Skeletal muscle tissue (tissue), 4 donors: ENCODE data around the gene MYO3B. TPM values are rescaled to one million over a fixed set of nuclear protein-coding genes. Genes with fewer than 3 reads are reported as not detected.
"Not testable (repeated sequence)": the region's sequence is repeated elsewhere in the genome, so short reads cannot be mapped to it uniquely, and the experiment has no call there.

Experiments used
- H3K27ac ChIP-seq: one replicate; pipeline ENCODE4 v1.7.0; 2013; ENCODE audit warnings: mild to moderate bottlenecking, low read depth, low read length, inconsistent platforms
- H3K27me3 ChIP-seq, 3 donors: one replicate each; pipeline ENCODE4 v1.7.0; 2013; ENCODE audit warnings: low read length in 3 of 3; ENCODE audit not compliant: control insufficient read depth in 3 of 3, insufficient read depth in 3 of 3
- H3K36me3 ChIP-seq, 3 donors: one replicate each; pipeline ENCODE4 v1.7.0; 2013; ENCODE audit warnings: low read length in 3 of 3; ENCODE audit not compliant: control insufficient read depth in 3 of 3, insufficient read depth in 3 of 3
- H3K4me1 ChIP-seq, 3 donors: one replicate each; pipeline ENCODE4 v1.7.0; 2013; ENCODE audit warnings: low read length in 3 of 3, mild to moderate bottlenecking in 3 of 3; ENCODE audit not compliant: control insufficient read depth in 3 of 3, insufficient read depth in 3 of 3
- H3K4me3 ChIP-seq, 3 donors: one replicate each; pipeline ENCODE4 v1.7.0; 2013; ENCODE audit warnings: low read length in 3 of 3
- H3K9ac ChIP-seq, 3 donors: one replicate each; pipeline ENCODE4 v1.7.0; 2013; ENCODE audit warnings: low read length in 3 of 3, mild to moderate bottlenecking in 3 of 3, moderate library complexity in 2 of 3, low read depth in 1 of 3
- H3K9me3 ChIP-seq, 3 donors: one replicate each; pipeline ENCODE4 v1.7.0; 2013; ENCODE audit warnings: low read length in 3 of 3; ENCODE audit not compliant: control insufficient read depth in 3 of 3
- total RNA-seq: library from RNA; depleted of rRNA; stranded (reverse); fragments of >200 nt; gene quantifications from one replicate; pipeline ENCODE4 v1.2.3, GENCODE V29; 2014
- donor health status: Osteomylitis.

The MYO3B gene
- total RNA-seq, 1 donor from 2014 or later, result under 0.01 TPM

GRCh38 chr2:170596576-170596975, 418.6 kb downstream of the MYO3B start:
- Histone ChIP-seq H3K9me3 (no peaks in the 10 kb centered on the region), H3K36me3 (no peaks in the 10 kb centered on the region), H3K9ac (no peak overlapping the region), H3K4me3 (no peak overlapping the region), H3K27ac (no peak overlapping the region), H3K4me1 (no peaks in the 10 kb centered on the region), H3K27me3 (no peaks in the 10 kb centered on the region)

DNA sequence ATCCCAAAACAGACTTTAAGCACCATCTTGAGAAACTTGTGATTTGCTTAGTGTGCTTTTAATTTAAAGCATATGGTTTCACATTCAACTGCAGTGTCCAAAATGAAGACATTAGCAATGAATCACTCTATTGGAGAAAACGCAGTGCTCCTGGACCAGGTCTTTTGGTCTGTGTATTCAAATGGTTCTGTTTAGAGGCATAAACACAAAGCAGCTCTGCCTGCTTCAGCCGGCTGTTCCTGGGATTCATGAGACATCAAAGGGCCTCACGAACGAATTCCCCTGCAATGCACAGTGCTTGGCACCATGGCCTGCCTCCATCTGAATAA, 420.1 kb downstream of the MYO3B start:
- Histone ChIP-seq H3K27ac (no peak overlapping the region), H3K9ac (no peak overlapping the region), H3K4me3 (no peak overlapping the region), H3K4me1 (no peaks in the 10 kb centered on the region), H3K9me3 (no peaks in the 10 kb centered on the region), H3K27me3 (no peaks in the 10 kb centered on the region), H3K36me3 (no peaks in the 10 kb centered on the region)

- Histone ChIP-seq H3K4me1 (no peaks in the 10 kb centered on the region), H3K27me3 (no peaks in the 10 kb centered on the region), H3K27ac (no peak overlapping the region), H3K9ac (no peak overlapping the region), H3K9me3 (no peaks in the 10 kb centered on the region), H3K36me3 (no peaks in the 10 kb centered on the region), H3K4me3 (no peak overlapping the region)
Measured at GRCh38 chr2:170601489-170601888, 423.5 kb downstream of the MYO3B start.

GRCh38 chr2:170605862-170606261, 427.9 kb downstream of the MYO3B start:
- H3K9ac ChIP-seq, result no peak overlapping the region

GRCh38 chr2:170607171-170607570, 429.2 kb downstream of the MYO3B start:
- H3K9me3 ChIP-seq, result no peaks in the 10 kb centered on the region
- no peaks in the 10 kb centered on the region for H3K4me1 ChIP-seq
- H3K4me3 ChIP-seq, result no peak overlapping the region
- no peaks in the 10 kb centered on the region for H3K27me3 ChIP-seq
- H3K36me3 ChIP-seq, result no peaks in the 10 kb centered on the region
- H3K27ac ChIP-seq, result no peak overlapping the region
- no peak overlapping the region for H3K9ac ChIP-seq

More at GRCh38 chr2:170605862-170606261, 427.9 kb downstream of the MYO3B start:
- Histone ChIP-seq H3K9me3 (no peaks in the 10 kb centered on the region), H3K4me3 (no peak overlapping the region), H3K27me3 (no peaks in the 10 kb centered on the region), H3K36me3 (no peaks in the 10 kb centered on the region), H3K4me1 (no peaks in the 10 kb centered on the region), H3K27ac (no peak overlapping the region)

GRCh38 chr2:170610615-170611014, 432.7 kb downstream of the MYO3B start:
- Histone ChIP-seq H3K4me1 (no peaks in the 10 kb centered on the region), H3K9me3 (no peaks in the 10 kb centered on the region), H3K27ac (no peak overlapping the region), H3K27me3 (no peaks in the 10 kb centered on the region), H3K4me3 (no peak overlapping the region), H3K9ac (no peak overlapping the region), H3K36me3 (no peaks in the 10 kb centered on the region)

DNA sequence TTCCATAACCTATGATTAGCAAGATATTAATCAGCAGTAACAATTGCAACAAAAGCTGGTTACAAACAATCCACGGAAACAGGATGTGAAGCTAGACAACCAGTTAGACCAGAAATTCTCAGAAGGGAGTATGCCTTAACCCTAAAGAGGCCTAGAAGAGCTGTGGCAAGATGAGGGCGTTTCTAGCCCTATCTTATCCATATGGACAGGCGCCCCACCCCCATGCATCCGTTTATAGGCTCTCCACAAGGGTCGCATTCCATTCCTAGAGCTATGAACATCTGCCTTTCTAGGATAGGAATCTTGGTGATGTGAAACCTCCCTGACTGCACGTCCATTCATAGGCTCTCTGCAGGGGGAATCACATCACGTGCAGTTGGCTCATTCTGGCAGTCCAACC, 441.0 kb downstream of the MYO3B start:
- not testable (repeated sequence) for H3K36me3 ChIP-seq, H3K27ac ChIP-seq, H3K9me3 ChIP-seq, H3K9ac ChIP-seq, H3K27me3 ChIP-seq, H3K4me1 ChIP-seq, H3K4me3 ChIP-seq

DNA sequence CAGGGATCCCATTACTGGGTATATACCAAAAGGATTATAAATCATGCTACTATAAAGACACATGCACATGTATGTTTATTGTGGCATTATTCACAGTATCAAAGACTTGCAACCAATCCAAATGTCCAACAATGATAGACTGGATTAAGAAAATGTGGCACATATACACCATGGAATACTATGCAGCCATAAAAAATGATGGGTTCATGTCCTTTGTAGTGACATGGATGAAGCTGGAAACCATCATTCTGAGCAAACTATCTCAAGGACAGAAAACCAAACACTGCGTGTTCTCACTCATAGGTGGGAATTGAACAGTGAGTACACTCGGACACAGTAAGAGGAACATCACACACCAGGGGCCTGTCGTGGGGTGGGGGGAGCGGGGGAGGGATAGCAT, 457.1 kb downstream of the MYO3B start:
- not testable (repeated sequence) for H3K4me1 ChIP-seq, H3K9me3 ChIP-seq, H3K9ac ChIP-seq, H3K27me3 ChIP-seq, H3K36me3 ChIP-seq, H3K4me3 ChIP-seq, H3K27ac ChIP-seq

DNA sequence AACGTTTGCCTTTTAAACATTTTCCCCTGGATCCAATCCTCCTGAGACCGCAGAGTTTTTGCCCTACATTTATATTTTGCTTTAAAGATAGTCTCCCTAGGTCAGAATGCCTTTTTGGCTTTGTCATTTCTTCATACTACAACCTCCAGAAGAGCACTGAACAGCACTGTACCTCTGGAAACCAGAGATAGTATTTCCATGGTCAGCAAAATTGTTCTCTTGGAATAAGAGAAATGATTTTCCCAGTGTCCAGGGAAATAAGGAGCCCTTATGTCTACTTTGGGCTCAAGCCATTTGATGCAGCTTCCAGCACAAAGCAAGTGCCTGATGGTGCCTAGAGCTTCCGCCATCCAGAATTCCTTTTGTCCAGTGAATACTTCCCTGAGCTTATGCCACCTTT, 461.7 kb downstream of the MYO3B start:
- Histone ChIP-seq H3K27ac (no peak overlapping the region), H3K36me3 (no peaks in the 10 kb centered on the region), H3K9me3 (no peaks in the 10 kb centered on the region), H3K4me1 (no peaks in the 10 kb centered on the region), H3K4me3 (no peak overlapping the region), H3K27me3 (no peaks in the 10 kb centered on the region), H3K9ac (no peak overlapping the region)

DNA sequence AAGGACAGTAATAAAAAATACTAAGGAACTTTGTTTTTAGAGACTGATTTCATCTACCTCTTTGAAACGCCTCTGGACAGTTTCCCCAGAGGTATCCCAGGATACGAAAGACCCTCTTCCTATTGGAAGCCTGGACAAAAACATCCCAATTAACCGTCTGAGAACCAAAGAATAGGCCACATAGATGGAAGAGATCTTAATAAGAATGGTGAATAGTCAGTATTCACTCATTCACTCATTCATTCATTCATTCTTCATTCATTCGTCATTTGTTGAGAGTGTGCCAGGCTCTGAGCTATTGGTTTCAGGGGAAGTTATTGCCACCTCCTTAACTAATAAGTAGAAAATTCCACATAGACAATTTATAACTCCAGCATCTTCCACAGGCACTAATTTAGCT, 464.0 kb downstream of the MYO3B start:
- no peaks in the 10 kb centered on the region for H3K9me3 ChIP-seq
- no peak overlapping the region for H3K27ac ChIP-seq
- no peak overlapping the region for H3K4me3 ChIP-seq
- H3K4me1 ChIP-seq, result no peaks in the 10 kb centered on the region
- H3K9ac ChIP-seq, result no peak overlapping the region
- no peaks in the 10 kb centered on the region for H3K27me3 ChIP-seq
- no peaks in the 10 kb centered on the region for H3K36me3 ChIP-seq

GRCh38 chr2:170643346-170643745, 465.4 kb downstream of the MYO3B start:
- no peaks in the 10 kb centered on the region for H3K36me3 ChIP-seq
- H3K27ac ChIP-seq, result no peak overlapping the region
- no peaks in the 10 kb centered on the region for H3K4me1 ChIP-seq
- H3K9me3 ChIP-seq, result no peaks in the 10 kb centered on the region
- H3K4me3 ChIP-seq, result no peak overlapping the region
- H3K27me3 ChIP-seq, result no peaks in the 10 kb centered on the region
- no peak overlapping the region for H3K9ac ChIP-seq
